ENCODE data around the gene C1orf87.

The C1orf87 gene

GRCh38 chr1:60063561-60063960, 10.0 kb downstream of the C1orf87 start:
- Histone ChIP-seq H3K27me3 (ENCODE audit: control insufficient read depth, insufficient read depth, low read length) (no peaks in the 10 kb centered on the region), H3K4me1 (ENCODE audit: control insufficient read depth, insufficient read depth, low read length) (no peaks in the 10 kb centered on the region), H3K9me3 (ENCODE audit: control insufficient read depth, insufficient read depth, low read length) (peaks cover 1% of the 10 kb centered on the region; the same call in 1 of the 2 replicates), H3K4me3 (ENCODE audit: low read length) (no peak overlapping the region), H3K27ac (ENCODE audit: low read length) (no peak overlapping the region), H3K36me3 (ENCODE audit: control insufficient read depth, insufficient read depth, low read length) (no peaks in the 10 kb centered on the region)
- no peak for DNase-seq (ENCODE audit: low read depth, low spot score)
- WGBS (ENCODE audit: insufficient coverage, insufficient read length), result no CpG with 5 or more reads among the region's 4 CpGs

- WGBS (ENCODE audit: insufficient coverage, insufficient read length), result no CpG with 5 or more reads among the region's 7 CpGs
- H3K27ac ChIP-seq (ENCODE audit: low read length), result no peak overlapping the region
- H3K27me3 ChIP-seq (ENCODE audit: control insufficient read depth, insufficient read depth, low read length), result no peaks in the 10 kb centered on the region
- H3K36me3 ChIP-seq (ENCODE audit: control insufficient read depth, insufficient read depth, low read length), result no peaks in the 10 kb centered on the region
- H3K9me3 ChIP-seq (ENCODE audit: control insufficient read depth, insufficient read depth, low read length), result peaks cover 1% of the 10 kb centered on the region; the same call in 1 of the 2 replicates
- H3K4me1 ChIP-seq (ENCODE audit: control insufficient read depth, insufficient read depth, low read length), result no peaks in the 10 kb centered on the region
- no peak for DNase-seq (ENCODE audit: low read depth, low spot score)
- no peak overlapping the region for H3K4me3 ChIP-seq (ENCODE audit: low read length)
Measured at GRCh38 chr1:60059468-60059867, 14.1 kb downstream of the C1orf87 start.

GRCh38 chr1:60055336-60055735, 18.2 kb downstream of the C1orf87 start:
- no peak overlapping the region for H3K27ac ChIP-seq (ENCODE audit: low read length)
- no peaks in the 10 kb centered on the region for H3K9me3 ChIP-seq (ENCODE audit: control insufficient read depth, insufficient read depth, low read length)
- H3K36me3 ChIP-seq (ENCODE audit: control insufficient read depth, insufficient read depth, low read length), result no peaks in the 10 kb centered on the region
- H3K27me3 ChIP-seq (ENCODE audit: control insufficient read depth, insufficient read depth, low read length), result no peaks in the 10 kb centered on the region
- no peaks in the 10 kb centered on the region for H3K4me1 ChIP-seq (ENCODE audit: control insufficient read depth, insufficient read depth, low read length)
- no peak overlapping the region for H3K4me3 ChIP-seq (ENCODE audit: low read length)
- DNase-seq (ENCODE audit: low read depth, low spot score), result no peak

- no peaks in the 10 kb centered on the region for H3K4me1 ChIP-seq (ENCODE audit: control insufficient read depth, insufficient read depth, low read length)
- H3K27me3 ChIP-seq (ENCODE audit: control insufficient read depth, insufficient read depth, low read length), result no peaks in the 10 kb centered on the region
- no peak for DNase-seq (ENCODE audit: low read depth, low spot score)
- no peaks in the 10 kb centered on the region for H3K36me3 ChIP-seq (ENCODE audit: control insufficient read depth, insufficient read depth, low read length)
- no peak overlapping the region for H3K27ac ChIP-seq (ENCODE audit: low read length)
- no peak overlapping the region for H3K4me3 ChIP-seq (ENCODE audit: low read length)
- H3K9me3 ChIP-seq (ENCODE audit: control insufficient read depth, insufficient read depth, low read length), result no peaks in the 10 kb centered on the region
Measured at GRCh38 chr1:60054374-60054773, 19.2 kb downstream of the C1orf87 start.

GRCh38 chr1:60052601-60053000, 21.0 kb downstream of the C1orf87 start:
- DNase-seq (ENCODE audit: low read depth, low spot score), result no peak
- no peak overlapping the region for H3K27ac ChIP-seq (ENCODE audit: low read length)
- H3K27me3 ChIP-seq (ENCODE audit: control insufficient read depth, insufficient read depth, low read length), result no peaks in the 10 kb centered on the region
- no peaks in the 10 kb centered on the region for H3K36me3 ChIP-seq (ENCODE audit: control insufficient read depth, insufficient read depth, low read length)
- H3K9me3 ChIP-seq (ENCODE audit: control insufficient read depth, insufficient read depth, low read length), result no peaks in the 10 kb centered on the region
- no CpG with 5 or more reads among the region's 9 CpGs for WGBS (ENCODE audit: insufficient coverage, insufficient read length)
- no peak overlapping the region for H3K4me3 ChIP-seq (ENCODE audit: low read length)
- H3K4me1 ChIP-seq (ENCODE audit: control insufficient read depth, insufficient read depth, low read length), result no peaks in the 10 kb centered on the region

GRCh38 chr1:60051191-60051590, 22.4 kb downstream of the C1orf87 start:
- no CpG with 5 or more reads among the region's 1 CpG for WGBS (ENCODE audit: insufficient coverage, insufficient read length)
- Histone ChIP-seq H3K9me3 (ENCODE audit: control insufficient read depth, insufficient read depth, low read length) (no peaks in the 10 kb centered on the region), H3K27me3 (ENCODE audit: control insufficient read depth, insufficient read depth, low read length) (no peaks in the 10 kb centered on the region), H3K4me3 (ENCODE audit: low read length) (no peak overlapping the region), H3K36me3 (ENCODE audit: control insufficient read depth, insufficient read depth, low read length) (no peaks in the 10 kb centered on the region), H3K27ac (ENCODE audit: low read length) (no peak overlapping the region), H3K4me1 (ENCODE audit: control insufficient read depth, insufficient read depth, low read length) (no peaks in the 10 kb centered on the region)
- no peak for DNase-seq (ENCODE audit: low read depth, low spot score)

GRCh38 chr1:60049188-60049587, 24.4 kb downstream of the C1orf87 start:
- no peak overlapping the region for H3K27ac ChIP-seq (ENCODE audit: low read length)

GRCh38 chr1:60044881-60045280, 28.7 kb downstream of the C1orf87 start:
- H3K27me3 ChIP-seq (ENCODE audit: control insufficient read depth, insufficient read depth, low read length), result no peaks in the 10 kb centered on the region
- peaks cover 2% of the 10 kb centered on the region; the same call in 1 of the 2 replicates for H3K4me1 ChIP-seq (ENCODE audit: control insufficient read depth, insufficient read depth, low read length)
- H3K9me3 ChIP-seq (ENCODE audit: control insufficient read depth, insufficient read depth, low read length), result no peaks in the 10 kb centered on the region
- H3K4me3 ChIP-seq (ENCODE audit: low read length), result no peak overlapping the region
- no peak overlapping the region for H3K27ac ChIP-seq (ENCODE audit: low read length)
- no peaks in the 10 kb centered on the region for H3K36me3 ChIP-seq (ENCODE audit: control insufficient read depth, insufficient read depth, low read length)
- no peak for DNase-seq (ENCODE audit: low read depth, low spot score)

More at GRCh38 chr1:60049188-60049587, 24.4 kb downstream of the C1orf87 start:
- DNase-seq (ENCODE audit: low read depth, low spot score), result no peak
- H3K9me3 ChIP-seq (ENCODE audit: control insufficient read depth, insufficient read depth, low read length), result no peaks in the 10 kb centered on the region
- H3K4me1 ChIP-seq (ENCODE audit: control insufficient read depth, insufficient read depth, low read length), result no peaks in the 10 kb centered on the region
- H3K27me3 ChIP-seq (ENCODE audit: control insufficient read depth, insufficient read depth, low read length), result no peaks in the 10 kb centered on the region
- no peaks in the 10 kb centered on the region for H3K36me3 ChIP-seq (ENCODE audit: control insufficient read depth, insufficient read depth, low read length)
- no peak overlapping the region for H3K4me3 ChIP-seq (ENCODE audit: low read length)

GRCh38 chr1:60041783-60042182, 31.8 kb downstream of the C1orf87 start:
- Histone ChIP-seq H3K27ac (ENCODE audit: low read length) (no peak overlapping the region), H3K9me3 (ENCODE audit: control insufficient read depth, insufficient read depth, low read length) (no peaks in the 10 kb centered on the region), H3K4me3 (ENCODE audit: low read length) (no peak overlapping the region), H3K27me3 (ENCODE audit: control insufficient read depth, insufficient read depth, low read length) (no peaks in the 10 kb centered on the region), H3K4me1 (ENCODE audit: control insufficient read depth, insufficient read depth, low read length) (peaks cover 2% of the 10 kb centered on the region; the same call in 1 of the 2 replicates), H3K36me3 (ENCODE audit: control insufficient read depth, insufficient read depth, low read length) (no peaks in the 10 kb centered on the region)
- WGBS (ENCODE audit: insufficient coverage, insufficient read length), result no CpG with 5 or more reads among the region's 2 CpGs
- no peak for DNase-seq (ENCODE audit: low read depth, low spot score)

GRCh38 chr1:60037669-60038068, 35.9 kb downstream of the C1orf87 start:
- WGBS (ENCODE audit: insufficient coverage, insufficient read length), result no CpG with 5 or more reads among the region's 1 CpG
- Histone ChIP-seq H3K4me3 (ENCODE audit: low read length) (no peak overlapping the region), H3K27me3 (ENCODE audit: control insufficient read depth, insufficient read depth, low read length) (no peaks in the 10 kb centered on the region), H3K9me3 (ENCODE audit: control insufficient read depth, insufficient read depth, low read length) (no peaks in the 10 kb centered on the region), H3K4me1 (ENCODE audit: control insufficient read depth, insufficient read depth, low read length) (peaks cover 2% of the 10 kb centered on the region; the same call in 1 of the 2 replicates), H3K27ac (ENCODE audit: low read length) (no peak overlapping the region), H3K36me3 (ENCODE audit: control insufficient read depth, insufficient read depth, low read length) (no peaks in the 10 kb centered on the region)
- no peak for DNase-seq (ENCODE audit: low read depth, low spot score)

GRCh38 chr1:60036856-60037460, 36.6 kb downstream of the C1orf87 start:
- peaks cover 2% of the 10 kb centered on the region; the same call in 1 of the 2 replicates for H3K4me1 ChIP-seq (ENCODE audit: control insufficient read depth, insufficient read depth, low read length)
- H3K4me3 ChIP-seq (ENCODE audit: low read length), result no peak overlapping the region
- H3K9me3 ChIP-seq (ENCODE audit: control insufficient read depth, insufficient read depth, low read length), result no peaks in the 10 kb centered on the region
- H3K27me3 ChIP-seq (ENCODE audit: control insufficient read depth, insufficient read depth, low read length), result no peaks in the 10 kb centered on the region
- H3K36me3 ChIP-seq (ENCODE audit: control insufficient read depth, insufficient read depth, low read length), result no peaks in the 10 kb centered on the region
- DNase-seq (ENCODE audit: low read depth, low spot score), result no peak
- H3K27ac ChIP-seq (ENCODE audit: low read length), result no peak overlapping the region
- no CpG with 5 or more reads among the region's 6 CpGs for WGBS (ENCODE audit: insufficient coverage, insufficient read length)
